ENCODE results near the gene AGO4. TPM values are rescaled to one million over a fixed set of nuclear protein-coding genes. Genes with fewer than 3 reads are reported as not detected.

The AGO4 gene
- total and polyA plus RNA-seq, 2 of the 8 experiments (the other 6 are each of a cell fraction or from before 2014, with no cell fraction given) = 5.5 to 7.7 TPM

GRCh38 chr1:35790670-35791069 is 17.1 kb upstream of the AGO4 start (continued):
- TF ChIP-seq, protein P1, sequence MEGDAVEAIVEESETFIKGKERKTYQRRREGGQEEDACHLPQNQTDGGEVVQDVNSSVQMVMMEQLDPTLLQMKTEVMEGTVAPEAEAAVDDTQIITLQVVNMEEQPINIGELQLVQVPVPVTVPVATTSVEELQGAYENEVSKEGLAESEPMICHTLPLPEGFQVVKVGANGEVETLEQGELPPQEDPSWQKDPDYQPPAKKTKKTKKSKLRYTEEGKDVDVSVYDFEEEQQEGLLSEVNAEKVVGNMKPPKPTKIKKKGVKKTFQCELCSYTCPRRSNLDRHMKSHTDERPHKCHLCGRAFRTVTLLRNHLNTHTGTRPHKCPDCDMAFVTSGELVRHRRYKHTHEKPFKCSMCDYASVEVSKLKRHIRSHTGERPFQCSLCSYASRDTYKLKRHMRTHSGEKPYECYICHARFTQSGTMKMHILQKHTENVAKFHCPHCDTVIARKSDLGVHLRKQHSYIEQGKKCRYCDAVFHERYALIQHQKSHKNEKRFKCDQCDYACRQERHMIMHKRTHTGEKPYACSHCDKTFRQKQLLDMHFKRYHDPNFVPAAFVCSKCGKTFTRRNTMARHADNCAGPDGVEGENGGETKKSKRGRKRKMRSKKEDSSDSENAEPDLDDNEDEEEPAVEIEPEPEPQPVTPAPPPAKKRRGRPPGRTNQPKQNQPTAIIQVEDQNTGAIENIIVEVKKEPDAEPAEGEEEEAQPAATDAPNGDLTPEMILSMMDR (IDR thresholded peaks at IDR 0.05; ENCODE audit: control extremely low read depth in 1 of 3, insufficient read depth in 1 of 3, low read depth in 1 of 3, low read length in 3 of 3) = no peak
- no peak for TF ChIP-seq EGR1 (IDR thresholded peaks at IDR 0.05; ENCODE audit: borderline replicate concordance, low read depth, low read length)
- TF ChIP-seq SP4 (IDR thresholded peaks at IDR 0.05; ENCODE audit: low read length) = no peak
- TF ChIP-seq ATF3 (IDR thresholded peaks at IDR 0.05; ENCODE audit: insufficient read depth, low read depth, low read length) = no peak
- no peak for TF ChIP-seq RAD21 (IDR thresholded peaks at IDR 0.05 in 1 of 2, conservative IDR thresholded peaks at IDR 0.05 in 1 of 2; ENCODE audit: low read depth in 2 of 2, low read length in 2 of 2)
- TF ChIP-seq JUND (IDR thresholded peaks at IDR 0.05; ENCODE audit: low read length) = no peak
- TF ChIP-seq GABPA (IDR thresholded peaks at IDR 0.05; ENCODE audit: borderline replicate concordance, insufficient read depth, low read length) = no peak
- TF ChIP-seq YY1 (IDR thresholded peaks at IDR 0.05; ENCODE audit: low read depth, low read length) = no peak

All from H1 (cell line).